GM06990 (cell line): ENCODE results near the gene HIVEP3.

Source experiments
- DNase-seq: peaks from one replicate; pipeline ENCODE4 v3.0.0-alpha.2; 2011; ENCODE audit not compliant: insufficient read length; ENCODE audit errors: extremely low read depth
- H3K27me3 ChIP-seq: replicated peaks from 2 replicates; pipeline ENCODE4 v1.6.0; 2011; ENCODE audit warnings: low read length; ENCODE audit not compliant: control insufficient read depth, insufficient read depth
- H3K36me3 ChIP-seq: 2 replicates; pipeline ENCODE4 v1.5.1; 2011; ENCODE audit warnings: low read length; ENCODE audit not compliant: control insufficient read depth, insufficient read depth
- H3K4me3 ChIP-seq: replicated peaks from 2 replicates; pipeline ENCODE4 v1.5.1; 2011; ENCODE audit warnings: low read depth, mild to moderate bottlenecking, control low read depth, low read length
- CTCF ChIP-seq: IDR thresholded peaks from 2 replicates; pipeline ENCODE4 v1.5.1; 2011; ENCODE audit warnings: low read length, control low read depth, mild to moderate bottlenecking, inconsistent platforms; ENCODE audit not compliant: insufficient read depth, poor library complexity, severe bottlenecking

HIVEP3 gene

DNA sequence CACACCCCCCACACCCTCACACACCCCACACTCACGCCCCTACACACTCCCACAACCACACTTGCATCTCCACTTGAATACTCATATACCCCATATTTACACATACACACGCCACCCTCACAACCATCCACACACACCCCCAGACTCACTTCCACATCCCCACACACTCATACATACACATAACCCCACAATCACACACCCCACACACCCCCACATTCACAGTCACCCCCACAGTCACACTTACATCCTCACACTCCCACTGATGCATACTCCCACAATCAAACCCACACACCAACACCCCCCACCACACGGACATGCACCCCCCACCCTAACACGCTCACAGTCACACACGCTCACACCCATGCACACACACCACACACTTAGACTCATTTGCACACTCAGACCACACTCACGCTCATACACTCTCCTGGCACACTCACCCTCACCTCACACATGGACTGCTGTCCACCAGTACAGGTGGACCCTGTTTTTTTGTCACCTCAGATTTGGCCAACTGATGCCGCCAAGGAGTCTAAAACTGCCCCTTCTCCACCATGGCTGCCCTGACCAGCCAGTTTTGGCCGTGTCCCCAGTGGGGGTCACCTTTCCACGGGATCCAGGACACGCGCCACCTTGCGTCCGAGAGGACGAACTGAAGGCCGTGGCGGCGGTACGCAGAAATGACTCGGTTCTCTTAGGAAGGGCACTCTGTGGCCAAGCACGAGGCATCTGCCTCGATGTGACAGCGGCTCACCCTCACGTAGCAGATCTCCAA, 388.9 kb downstream of the HIVEP3 start:
- no peak for TF ChIP-seq CTCF
- Histone ChIP-seq H3K4me3 (no peak overlapping the region), H3K27me3 (no peaks in the 10 kb centered on the region), H3K36me3 (no peaks in the 10 kb centered on the region)
- DNase-seq: no peak

GRCh38 chr1:41528726-41529605, 389.8 kb downstream of the HIVEP3 start:
- TF ChIP-seq CTCF: no peak
- Histone ChIP-seq H3K27me3 (no peaks in the 10 kb centered on the region), H3K4me3 (no peak overlapping the region), H3K36me3 (no peaks in the 10 kb centered on the region)
- DNase-seq: no peak

DNA sequence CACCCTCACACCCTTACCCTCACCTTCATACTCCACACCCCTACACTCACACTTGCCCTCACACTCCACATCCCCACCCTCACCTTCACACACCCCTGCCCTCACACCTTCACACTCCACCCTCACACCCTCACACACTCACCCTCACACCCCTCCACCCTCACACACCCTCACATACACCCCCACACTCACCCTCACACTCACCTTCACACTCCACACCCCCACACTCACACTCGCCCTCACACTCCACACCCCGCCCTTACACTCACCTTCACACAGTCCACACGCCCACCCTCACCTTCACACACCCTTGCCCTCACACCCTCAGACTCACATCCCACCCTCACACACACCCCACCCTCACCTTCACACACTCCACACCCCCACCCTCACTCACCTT, 390.6 kb downstream of the HIVEP3 start:
- H3K27me3 ChIP-seq: no peaks in the 10 kb centered on the region
- H3K36me3 ChIP-seq: no peaks in the 10 kb centered on the region
- no peak for DNase-seq
- no peak for TF ChIP-seq CTCF
- H3K4me3 ChIP-seq: no peak overlapping the region

DNA sequence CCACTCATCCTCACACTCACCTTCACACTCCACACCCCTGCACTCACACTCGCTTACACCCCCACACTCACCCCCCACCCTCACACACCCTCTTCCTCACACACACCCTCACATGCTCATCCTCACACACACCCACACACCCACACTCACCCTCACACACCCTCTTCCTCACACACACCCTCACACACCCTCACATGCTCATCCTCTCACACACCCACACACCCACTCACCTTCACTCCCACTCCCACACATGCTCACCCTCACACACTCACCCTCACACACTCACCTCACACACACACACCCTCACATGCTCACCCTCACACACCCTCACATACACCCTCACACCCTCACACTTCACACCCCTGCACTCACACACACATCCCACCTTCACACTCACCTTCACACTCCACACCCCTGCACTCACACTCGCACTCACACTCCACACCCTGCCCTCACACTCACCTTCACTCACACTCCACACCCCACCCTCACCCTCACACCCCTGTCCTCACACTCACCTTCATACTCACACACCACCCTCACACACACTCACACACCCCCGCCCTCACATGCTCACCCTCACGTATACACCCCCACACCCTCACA, 391.7 kb downstream of the HIVEP3 start:
- DNase-seq: no peak

More for the DNA sequence above, 391.7 kb downstream of the HIVEP3 start:
- no peaks in the 10 kb centered on the region for H3K36me3 ChIP-seq
- no peaks in the 10 kb centered on the region for H3K27me3 ChIP-seq
- no peak for TF ChIP-seq CTCF
- no peak overlapping the region for H3K4me3 ChIP-seq
